HepG2 (cell line): ENCODE results near the gene PRKCE. TPM values are rescaled to one million over a fixed set of nuclear protein-coding genes. Genes with fewer than 3 reads are reported as not detected.

Source experiments
- BCL3 ChIP-seq: sonication (generic); formaldehyde crosslinking; IDR thresholded peaks from 2 replicates; pipeline ENCODE4 v1.5.1; 2020; ENCODE audit warnings: mild to moderate bottlenecking, missing genetic modification reagents, moderate library complexity
- CREB3 ChIP-seq: sonication (generic); formaldehyde crosslinking; IDR thresholded peaks from 2 replicates; pipeline ENCODE4 v1.5.0; 2020; ENCODE audit warnings: missing genetic modification reagents
- E2F5 ChIP-seq: sonication (generic); formaldehyde crosslinking; conservative IDR thresholded peaks from 2 replicates; pipeline ENCODE4 v1.4.0; 2020; ENCODE audit warnings: missing genetic modification reagents
- GATA4 ChIP-seq: sonication (generic); IDR thresholded peaks from 2 replicates; pipeline ENCODE4 v1.6.1; 2016; ENCODE audit warnings: antibody characterized with exemption, low read depth, borderline replicate concordance
- POLR2AphosphoS2 ChIP-seq: IDR thresholded peaks from 2 replicates; pipeline ENCODE4 v1.6.1; 2011; ENCODE audit warnings: low read depth, low read length, improper control_type of control experiment
- SATB2 ChIP-seq: sonication (generic); formaldehyde crosslinking; IDR thresholded peaks from 2 replicates; pipeline ENCODE4 v1.5.0; 2020; ENCODE audit warnings: missing genetic modification reagents
- SKIL ChIP-seq: sonication (generic); formaldehyde crosslinking; IDR thresholded peaks from 2 replicates; pipeline ENCODE4 v1.8.0; 2022; ENCODE audit warnings: missing genetic modification reagents, mild to moderate bottlenecking, moderate library complexity, borderline replicate concordance
- SOX13 ChIP-seq, 3 experiments: fragments of 450-650 bp in 1 of 3; sonication (generic) in 1 of 3; formaldehyde crosslinking in 1 of 3; IDR thresholded peaks in 2 of 3; conservative IDR thresholded peaks in 1 of 3; 2 replicates each; pipeline versions ENCODE4 v1.5.0 to v1.6.1; 2016 to 2020; ENCODE audit warnings: antibody characterized with exemption in 1 of 3, mild to moderate bottlenecking in 1 of 3, missing compliant biosample characterization in 1 of 3, missing genetic modification reagents in 1 of 3, moderate library complexity in 1 of 3
- STAT5B ChIP-seq: sonication (generic); formaldehyde crosslinking; IDR thresholded peaks from 2 replicates; pipeline ENCODE4 v1.4.0; 2020; ENCODE audit warnings: missing genetic modification reagents
- TERF1 ChIP-seq: sonication (generic); formaldehyde crosslinking; IDR thresholded peaks from 2 replicates; pipeline ENCODE4 v1.8.0; 2022; ENCODE audit warnings: mild to moderate bottlenecking, missing genetic modification reagents, moderate library complexity
- THAP8 ChIP-seq: sonication (generic); formaldehyde crosslinking; IDR thresholded peaks from 2 replicates; pipeline ENCODE4 v1.5.1; 2020; ENCODE audit warnings: missing genetic modification reagents, mild to moderate bottlenecking, borderline replicate concordance
- TRIM22 ChIP-seq: fragments of 450-650 bp; IDR thresholded peaks from 2 replicates; pipeline ENCODE4 v1.6.1; 2017
- ZBTB20 ChIP-seq: sonication (generic); formaldehyde crosslinking; IDR thresholded peaks from 2 replicates; pipeline ENCODE4 v1.8.1; 2023; ENCODE audit warnings: missing genetic modification reagents, low read depth, mild to moderate bottlenecking, borderline replicate concordance
- ZNF432 ChIP-seq: sonication (generic); formaldehyde crosslinking; IDR thresholded peaks from 2 replicates; pipeline ENCODE4 v1.5.0; 2020; ENCODE audit warnings: missing genetic modification reagents, mild to moderate bottlenecking, borderline replicate concordance
- ZNF503 ChIP-seq: sonication (generic); formaldehyde crosslinking; IDR thresholded peaks from 2 replicates; pipeline ENCODE4 v1.4.0; 2020; ENCODE audit warnings: missing genetic modification reagents
- ZSCAN30 ChIP-seq: sonication (generic); formaldehyde crosslinking; IDR thresholded peaks from 2 replicates; pipeline ENCODE4 v1.5.0; 2020; ENCODE audit warnings: mild to moderate bottlenecking, missing genetic modification reagents
- polyA plus RNA-seq, 8 experiments: library from polyadenylated mRNA; depleted of rRNA in 3 of 8; stranded (reverse) in 7 of 8; unstranded in 1 of 8; fragments of >200 nt; fragmentation: Illumina TruSeq in 4 of 8; extraction: Trizol in 4 of 8; gene quantifications; 2 replicates each; pipeline versions ENCODE4 v1.2.1 to v1.2.3, GENCODE V29; 2011 to 2016; ENCODE audit warnings: low read depth in 4 of 8, missing spikeins in 1 of 8, mixed read lengths in 1 of 8; ENCODE audit not compliant: insufficient read depth in 1 of 8
- total RNA-seq, 5 experiments: library from RNA; depleted of rRNA; stranded (reverse); fragments of >200 nt; fragmentation: Illumina TruSeq; extraction: Trizol; gene quantifications; 2 replicates each; pipeline ENCODE4 v1.2.3, GENCODE V29; 2016; ENCODE audit warnings: low read depth in 1 of 5

PRKCE gene
- total and polyA plus RNA-seq, 2 of the 13 experiments (the other 11 are each of a cell fraction or from before 2014, with no cell fraction given): 1.0 to 3.9 TPM

GRCh38 chr2:45611020-45611859, 40.2 kb upstream of the PRKCE start, which contains the start of gene SRBD1 (continued):
- TF ChIP-seq SKIL (no peak), TERF1 (CRISPR knock-in tag) (no peak), ZSCAN30 (CRISPR knock-in tag) (no peak), SATB2 (CRISPR knock-in tag) (no peak), ZNF432 (CRISPR knock-in tag) (no peak), POLR2AphosphoS2 (no peak), SOX13 (IDR thresholded peaks at IDR 0.05) (no peak), SOX13 (CRISPR knock-in tag; conservative IDR thresholded peaks at IDR 0.05 in 1 of 2, IDR thresholded peaks at IDR 0.05 in 1 of 2) (peak in 1 of 2 experiments; percentile 61; a peak in 1 of 4 replicates), THAP8 (CRISPR knock-in tag) (0 out of 2 replicates have a peak, but pooled peaks have one; percentile 41), CREB3 (CRISPR knock-in tag) (0 out of 2 replicates have a peak, but pooled peaks have one; percentile 3), ZNF503 (0 out of 2 replicates have a peak, but pooled peaks have one; percentile 20), ZBTB20 (CRISPR knock-in tag) (no peak; the same call in 1 of the 2 replicates), STAT5B (CRISPR knock-in tag) (no peak), GATA4 (no peak; the same call in none of the 2 replicates), E2F5 (CRISPR knock-in tag) (peak; percentile 75), BCL3 (no peak), TRIM22 (no peak)
